K562 (cell line): ENCODE results near the gene FTO. TPM values are rescaled to one million over a fixed set of nuclear protein-coding genes. Genes with fewer than 3 reads are reported as not detected.

Experiments used
- ATAC-seq: fragments of 200-7000 bp; cut with Tn5 transposase; 3 replicates; pipeline ENCODE4 v1.9.1; 2020; ENCODE audit warnings: moderate library complexity
- BruUV-seq: library from RNA; stranded (reverse); fragments of 400-500 nt; replicated peaks from 2 replicates; lab custom pipeline; 2021; lab: Mats Ljungman, UMichigan
- CTCF ChIA-PET: fragments of 300-600 bp; formaldehyde crosslinking; extraction: SDS; loops from one replicate; lab custom pipeline; 2021; ENCODE audit warnings: low intra/inter-chr PET ratio; lab: Yijun Ruan, JAX
- POLR2A ChIA-PET: fragments of 300-600, 350-650 bp; sonication (Branson Sonifier 250); formaldehyde crosslinking; extraction: SDS; loops from one replicate; lab custom pipeline; 2021; ENCODE audit warnings: antibody characterized with exemption, inconsistent platforms; lab: Yijun Ruan, JAX
- DNase-seq, 4 experiments: peaks; one replicate each; pipeline versions ENCODE4 v3.0.0 to v3.0.0-alpha.2; 2011 to 2018; ENCODE audit warnings: low spot score in 3 of 4, mixed read lengths in 3 of 4; ENCODE audit errors: extremely low read depth in 1 of 4
- FAIRE-seq: peaks from 2 replicates; lab custom pipeline; 2011; peaks lifted over from hg19 to GRCh38; lab: Jason Lieb, UNC
- H2AFZ ChIP-seq: 2 replicates; pipeline ENCODE4 v1.6.0; 2011; ENCODE audit warnings: low read depth, low read length, control low read depth, inconsistent platforms
- H3K27ac ChIP-seq: fragments of 200-600 bp; 3 replicates; pipeline ENCODE4 v1.8.0; 2011; ENCODE audit warnings: low read depth, mild to moderate bottlenecking, control low read depth, inconsistent platforms, low read length, moderate library complexity, mixed read lengths; ENCODE audit errors: extremely low read depth
- H3K27me3 ChIP-seq, 2 experiments: fragments of 300-600 bp in 1 of 2; 2 replicates in 1 of 2; 3 replicates in 1 of 2; pipeline versions ENCODE4 v1.6.0 to v1.8.0; 2011; ENCODE audit warnings: inconsistent platforms in 2 of 2, low read length in 2 of 2, mild to moderate bottlenecking in 1 of 2, mixed read lengths in 1 of 2, moderate library complexity in 1 of 2; ENCODE audit not compliant: control insufficient read depth in 2 of 2, insufficient read depth in 2 of 2
- H3K36me3 ChIP-seq: fragments of 300-600 bp; 3 replicates; pipeline ENCODE4 v1.8.0; 2011; ENCODE audit warnings: mild to moderate bottlenecking, low read length, inconsistent platforms; ENCODE audit not compliant: control insufficient read depth, insufficient read depth
- H3K4me1 ChIP-seq, 2 experiments: fragments of 200-600 bp in 1 of 2; replicated peaks in 1 of 2; 2 replicates in 1 of 2; 3 replicates in 1 of 2; pipeline versions ENCODE4 v1.5.1 to v1.8.0; 2011; ENCODE audit warnings: inconsistent platforms in 2 of 2, low read length in 2 of 2, mild to moderate bottlenecking in 1 of 2, mixed read lengths in 1 of 2, moderate library complexity in 1 of 2; ENCODE audit not compliant: control insufficient read depth in 2 of 2, insufficient read depth in 2 of 2
- H3K4me2 ChIP-seq: 2 replicates; pipeline ENCODE4 v1.6.1; 2011; ENCODE audit warnings: low read length, control low read depth, inconsistent platforms, mixed read lengths; ENCODE audit not compliant: insufficient read depth
- H3K4me3 ChIP-seq: fragments of 200-600 bp; sonication (generic), shearing (Covaris generic); 2 replicates; pipeline ENCODE4 v1.5.1; 2016; ENCODE audit warnings: control low read depth, inconsistent platforms
- H3K79me2 ChIP-seq: fragments of 200-600 bp; 3 replicates; pipeline ENCODE4 v1.8.0; 2011; ENCODE audit warnings: low read length, inconsistent platforms; ENCODE audit not compliant: control insufficient read depth, insufficient read depth
- H3K9ac ChIP-seq, 2 experiments: 2 replicates each; pipeline versions ENCODE4 v1.6.0 to v1.6.1; 2011; ENCODE audit warnings: low read depth in 2 of 2, low read length in 2 of 2, control low read depth in 1 of 2, inconsistent platforms in 1 of 2, mild to moderate bottlenecking in 1 of 2, mixed read lengths in 1 of 2; ENCODE audit not compliant: insufficient read depth in 1 of 2
- H3K9me1 ChIP-seq: one replicate; pipeline ENCODE4 v1.6.0; 2011; ENCODE audit warnings: inconsistent platforms, mild to moderate bottlenecking, low read length, moderate library complexity; ENCODE audit not compliant: control insufficient read depth, insufficient read depth
- H3K9me3 ChIP-seq: replicated peaks from 2 replicates; pipeline ENCODE4 v1.5.1; 2011; ENCODE audit warnings: low read depth, low read length, inconsistent platforms; ENCODE audit not compliant: control insufficient read depth, insufficient read depth
- H4K20me1 ChIP-seq: replicated peaks from 2 replicates; pipeline ENCODE4 v1.6.1; 2011; ENCODE audit warnings: low read length, inconsistent platforms, mixed read lengths; ENCODE audit not compliant: control insufficient read depth, insufficient read depth
- BCL6 ChIP-seq: fragments of 250-450 bp; sonication (Bioruptor Pico); IDR thresholded peaks from 2 replicates; pipeline ENCODE4 v1.4.0; 2020
- BRD4 ChIP-seq: fragments of 200-600 bp; sonication (generic); IDR thresholded peaks from 2 replicates; pipeline ENCODE4 v1.6.1; 2017; ENCODE audit warnings: inconsistent platforms
- HDAC3 ChIP-seq: fragments of 450-650 bp; IDR thresholded peaks from 2 replicates; pipeline ENCODE4 v1.6.1; 2018; ENCODE audit warnings: borderline replicate concordance, mild to moderate bottlenecking, moderate library complexity; ENCODE audit not compliant: partially characterized antibody
- KLF13 ChIP-seq: fragments of 450-650 bp; IDR thresholded peaks from 2 replicates; pipeline ENCODE4 v1.6.1; 2016; ENCODE audit warnings: missing genetic modification characterization, low read depth, mild to moderate bottlenecking, missing compliant biosample characterization, moderate library complexity, borderline replicate concordance
- MEF2A ChIP-seq: IDR thresholded peaks from 2 replicates; pipeline ENCODE4 v1.6.1; 2011; ENCODE audit warnings: low read depth, mild to moderate bottlenecking, low read length, moderate library complexity; ENCODE audit not compliant: control insufficient read depth
- NR0B1 ChIP-seq: fragments of 450-650 bp; IDR thresholded peaks from one replicate; pipeline ENCODE4 v1.6.1; 2018; ENCODE audit warnings: mild to moderate bottlenecking, moderate library complexity; ENCODE audit not compliant: partially characterized antibody
- RFX5 ChIP-seq: IDR thresholded peaks from 2 replicates; pipeline ENCODE4 v1.6.1; 2011; ENCODE audit warnings: low read depth, mild to moderate bottlenecking, improper control_type of control experiment, low read length
- SETDB1 ChIP-seq: IDR thresholded peaks from one replicate; pipeline ENCODE4 v1.6.1; 2012; ENCODE audit warnings: low read length, control low read depth, inconsistent platforms
- SIN3B ChIP-seq: fragments of 450-650 bp; IDR thresholded peaks from 2 replicates; pipeline ENCODE4 v1.6.1; 2017; ENCODE audit warnings: low read depth, mild to moderate bottlenecking, moderate library complexity
- TAF7 ChIP-seq: fragments of 450-650 bp; IDR thresholded peaks from 2 replicates; pipeline ENCODE4 v1.6.1; 2016; ENCODE audit warnings: missing genetic modification characterization, missing compliant biosample characterization
- ZNF143 ChIP-seq: sonication (generic); formaldehyde crosslinking; IDR thresholded peaks from 2 replicates; pipeline ENCODE4 v1.9.0; 2022; ENCODE audit warnings: mild to moderate bottlenecking, missing genetic modification reagents
- ZNF324 ChIP-seq: fragments of 250-450 bp; sonication (Bioruptor Pico); IDR thresholded peaks from 2 replicates; pipeline ENCODE4 v1.4.0; 2020; ENCODE audit warnings: mild to moderate bottlenecking
- ZNF518B ChIP-seq: fragments of 250-450 bp; sonication (Bioruptor Pico); IDR thresholded peaks from 2 replicates; pipeline ENCODE4 v1.5.0; 2021; ENCODE audit warnings: mild to moderate bottlenecking, moderate library complexity
- WGBS: fragments of 100-300 bp; shearing (Covaris generic); methylation state at CpG from one replicate; pipeline ENCODE4 v1.1.6; 2016; ENCODE audit warnings: low coverage, mixed read lengths; ENCODE audit not compliant: insufficient coverage; ENCODE audit errors: missing lambda C conversion rate; 5-methylcytosine and 5-hydroxymethylcytosine counted together
- in situ Hi-C: fragments of 300-500 bp; cut with MboI; formaldehyde crosslinking; loops from 4 replicates; pipeline ENCODE4 v1.15.0; 2018; ENCODE audit warnings: inconsistent platforms, mixed read lengths
- intact Hi-C: fragments of 100-400 bp; cut with micrococcal nuclease; formaldehyde crosslinking; loops from 2 replicates; pipeline ENCODE4 v1.14.2; 2022
- polyA plus RNA-seq, 8 experiments: library from polyadenylated mRNA; depleted of rRNA in 4 of 8; stranded (reverse) in 5 of 8; unstranded in 3 of 8; fragments of >200 nt; fragmentation: Nextera tagmentation in 2 of 8; fragmentation: Illumina TruSeq in 1 of 8; extraction: Ambion mirVana in 2 of 8; extraction: Trizol in 1 of 8; gene quantifications; 2 replicates each; pipeline versions ENCODE4 v1.2.1 to v1.2.3, GENCODE V29; 2011 to 2014; ENCODE audit warnings: inconsistent platforms in 1 of 8, missing spikeins in 1 of 8
- total RNA-seq, 7 experiments: library from RNA; depleted of rRNA in 6 of 7; stranded (reverse); fragments of >200 nt in 6 of 7; fragmentation: Illumina TruSeq in 2 of 7; extraction: Trizol in 2 of 7; gene quantifications; 2 replicates each; pipeline versions ENCODE4 v1.2.1 to v1.2.3, GENCODE V29; 2011 to 2021; ENCODE audit warnings: low replicate concordance in 1 of 7
- TF ChIP-seq, protein P1 (sequence below): sonication (generic); formaldehyde crosslinking; IDR thresholded peaks from 2 replicates; pipeline ENCODE4 v1.8.1; 2023; ENCODE audit warnings: mild to moderate bottlenecking, missing genetic modification reagents
- TF ChIP-seq, protein P2 (sequence below): fragments of 450-650 bp; IDR thresholded peaks from 2 replicates; pipeline ENCODE4 v1.6.1; 2014; ENCODE audit warnings: low read depth, mild to moderate bottlenecking, moderate library complexity, borderline replicate concordance

FTO gene
- total and polyA plus RNA-seq, 9 of the 15 experiments (the other 6 are each of a cell fraction or from before 2014, with no cell fraction given), result 11.3 to 27.7 (median 25.5) TPM

DNA sequence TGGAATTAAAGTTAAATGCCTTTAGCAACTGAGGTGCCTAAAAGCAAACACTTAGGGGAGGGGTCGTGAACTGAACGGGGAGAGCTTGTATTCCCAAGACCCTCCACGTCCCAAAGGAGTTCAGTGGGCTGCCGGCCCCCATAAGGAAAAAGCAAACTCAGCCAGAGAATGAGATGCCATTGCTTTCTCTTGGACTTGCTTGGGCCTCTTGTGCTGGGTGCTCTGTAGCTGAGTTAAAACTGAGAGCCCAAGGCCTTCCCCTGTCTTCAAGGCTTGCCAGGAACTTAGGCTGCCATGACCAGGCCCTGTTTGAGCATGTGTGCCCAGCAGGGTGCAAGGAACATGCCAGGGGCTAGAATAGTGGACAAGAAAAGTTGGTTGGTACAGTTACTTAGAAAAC, 382.8 kb downstream of the FTO start:
- DNase-seq, result no peak
- Histone ChIP-seq H4K20me1 (no peaks in the 10 kb centered on the region), H3K9me1 (no peaks in the 10 kb centered on the region), H3K4me2 (no peak overlapping the region), H3K27me3 (no peaks in the 10 kb centered on the region), H3K27ac (no peak overlapping the region), H3K4me3 (no peak overlapping the region), H3K36me3 (no peaks in the 10 kb centered on the region), H2AFZ (no peak overlapping the region), H3K9me3 (no peaks in the 10 kb centered on the region), H3K4me1 (no peaks in the 10 kb centered on the region), H3K79me2 (no peaks in the 10 kb centered on the region), H3K9ac (no peak overlapping the region)
- no peak for ATAC-seq
- ChIA-PET CTCF (no interaction called here), POLR2A (no interaction called here)
- in situ Hi-C loops, result no loop called here
- no peak for FAIRE-seq
- BruUV-seq, result no TSS peak
- intact Hi-C loops, result no loop called here
- WGBS, result 0% methylated on average over 4 of the region's 4 CpGs
- TF ChIP-seq, protein P1, sequence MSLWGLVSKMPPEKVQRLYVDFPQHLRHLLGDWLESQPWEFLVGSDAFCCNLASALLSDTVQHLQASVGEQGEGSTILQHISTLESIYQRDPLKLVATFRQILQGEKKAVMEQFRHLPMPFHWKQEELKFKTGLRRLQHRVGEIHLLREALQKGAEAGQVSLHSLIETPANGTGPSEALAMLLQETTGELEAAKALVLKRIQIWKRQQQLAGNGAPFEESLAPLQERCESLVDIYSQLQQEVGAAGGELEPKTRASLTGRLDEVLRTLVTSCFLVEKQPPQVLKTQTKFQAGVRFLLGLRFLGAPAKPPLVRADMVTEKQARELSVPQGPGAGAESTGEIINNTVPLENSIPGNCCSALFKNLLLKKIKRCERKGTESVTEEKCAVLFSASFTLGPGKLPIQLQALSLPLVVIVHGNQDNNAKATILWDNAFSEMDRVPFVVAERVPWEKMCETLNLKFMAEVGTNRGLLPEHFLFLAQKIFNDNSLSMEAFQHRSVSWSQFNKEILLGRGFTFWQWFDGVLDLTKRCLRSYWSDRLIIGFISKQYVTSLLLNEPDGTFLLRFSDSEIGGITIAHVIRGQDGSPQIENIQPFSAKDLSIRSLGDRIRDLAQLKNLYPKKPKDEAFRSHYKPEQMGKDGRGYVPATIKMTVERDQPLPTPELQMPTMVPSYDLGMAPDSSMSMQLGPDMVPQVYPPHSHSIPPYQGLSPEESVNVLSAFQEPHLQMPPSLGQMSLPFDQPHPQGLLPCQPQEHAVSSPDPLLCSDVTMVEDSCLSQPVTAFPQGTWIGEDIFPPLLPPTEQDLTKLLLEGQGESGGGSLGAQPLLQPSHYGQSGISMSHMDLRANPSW (CRISPR knock-in tag), result no peak
- no peak for TF ChIP-seq RFX5
- TF ChIP-seq BRD4, result no peak
- no peak for TF ChIP-seq ZNF518B
- no peak for TF ChIP-seq KLF13 (tag)
- no peak for TF ChIP-seq MEF2A
- TF ChIP-seq BCL6 (CRISPR knock-in tag), result no peak
- TF ChIP-seq NR0B1, result no peak
- no peak for TF ChIP-seq ZNF324 (CRISPR knock-in tag)
- no peak for TF ChIP-seq SIN3B
- TF ChIP-seq SETDB1, result no peak
- TF ChIP-seq, protein P2, sequence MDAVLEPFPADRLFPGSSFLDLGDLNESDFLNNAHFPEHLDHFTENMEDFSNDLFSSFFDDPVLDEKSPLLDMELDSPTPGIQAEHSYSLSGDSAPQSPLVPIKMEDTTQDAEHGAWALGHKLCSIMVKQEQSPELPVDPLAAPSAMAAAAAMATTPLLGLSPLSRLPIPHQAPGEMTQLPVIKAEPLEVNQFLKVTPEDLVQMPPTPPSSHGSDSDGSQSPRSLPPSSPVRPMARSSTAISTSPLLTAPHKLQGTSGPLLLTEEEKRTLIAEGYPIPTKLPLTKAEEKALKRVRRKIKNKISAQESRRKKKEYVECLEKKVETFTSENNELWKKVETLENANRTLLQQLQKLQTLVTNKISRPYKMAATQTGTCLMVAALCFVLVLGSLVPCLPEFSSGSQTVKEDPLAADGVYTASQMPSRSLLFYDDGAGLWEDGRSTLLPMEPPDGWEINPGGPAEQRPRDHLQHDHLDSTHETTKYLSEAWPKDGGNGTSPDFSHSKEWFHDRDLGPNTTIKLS, result no peak
- TF ChIP-seq TAF7 (tag), result no peak
- TF ChIP-seq HDAC3, result no peak
- TF ChIP-seq ZNF143 (CRISPR knock-in tag), result no peak
